K562 (cell line): Measurements from ENCODE around the gene CT45A1. TPM values are rescaled to one million over a fixed set of nuclear protein-coding genes. Genes with fewer than 3 reads are reported as not detected.

Experiments
- ATAC-seq: fragments of 200-7000 bp; cut with Tn5 transposase; 3 replicates; pipeline ENCODE4 v1.9.1; 2020; ENCODE audit warnings: moderate library complexity
- BruUV-seq: library from RNA; stranded (reverse); fragments of 400-500 nt; replicated peaks from 2 replicates; lab custom pipeline; 2021; lab: Mats Ljungman, UMichigan
- CTCF ChIA-PET: fragments of 300-600 bp; formaldehyde crosslinking; extraction: SDS; loops from one replicate; lab custom pipeline; 2021; ENCODE audit warnings: low intra/inter-chr PET ratio; lab: Yijun Ruan, JAX
- POLR2A ChIA-PET: fragments of 300-600, 350-650 bp; sonication (Branson Sonifier 250); formaldehyde crosslinking; extraction: SDS; loops from one replicate; lab custom pipeline; 2021; ENCODE audit warnings: antibody characterized with exemption, inconsistent platforms; lab: Yijun Ruan, JAX
- DNase-seq, 4 experiments: peaks; one replicate each; pipeline versions ENCODE4 v3.0.0 to v3.0.0-alpha.2; 2011 to 2018; ENCODE audit warnings: low spot score in 3 of 4, mixed read lengths in 3 of 4; ENCODE audit errors: extremely low read depth in 1 of 4
- FAIRE-seq: peaks from 2 replicates; lab custom pipeline; 2011; peaks lifted over from hg19 to GRCh38; lab: Jason Lieb, UNC
- H2AFZ ChIP-seq: 2 replicates; pipeline ENCODE4 v1.6.0; 2011; ENCODE audit warnings: low read depth, low read length, control low read depth, inconsistent platforms
- H3K27ac ChIP-seq: fragments of 200-600 bp; 3 replicates; pipeline ENCODE4 v1.8.0; 2011; ENCODE audit warnings: low read depth, mild to moderate bottlenecking, control low read depth, inconsistent platforms, low read length, moderate library complexity, mixed read lengths; ENCODE audit errors: extremely low read depth
- H3K27me3 ChIP-seq, 2 experiments: fragments of 300-600 bp in 1 of 2; 2 replicates in 1 of 2; 3 replicates in 1 of 2; pipeline versions ENCODE4 v1.6.0 to v1.8.0; 2011; ENCODE audit warnings: inconsistent platforms in 2 of 2, low read length in 2 of 2, mild to moderate bottlenecking in 1 of 2, mixed read lengths in 1 of 2, moderate library complexity in 1 of 2; ENCODE audit not compliant: control insufficient read depth in 2 of 2, insufficient read depth in 2 of 2
- H3K36me3 ChIP-seq: fragments of 300-600 bp; 3 replicates; pipeline ENCODE4 v1.8.0; 2011; ENCODE audit warnings: mild to moderate bottlenecking, low read length, inconsistent platforms; ENCODE audit not compliant: control insufficient read depth, insufficient read depth
- H3K4me1 ChIP-seq, 2 experiments: fragments of 200-600 bp in 1 of 2; replicated peaks in 1 of 2; 2 replicates in 1 of 2; 3 replicates in 1 of 2; pipeline versions ENCODE4 v1.5.1 to v1.8.0; 2011; ENCODE audit warnings: inconsistent platforms in 2 of 2, low read length in 2 of 2, mild to moderate bottlenecking in 1 of 2, mixed read lengths in 1 of 2, moderate library complexity in 1 of 2; ENCODE audit not compliant: control insufficient read depth in 2 of 2, insufficient read depth in 2 of 2
- H3K4me2 ChIP-seq: 2 replicates; pipeline ENCODE4 v1.6.1; 2011; ENCODE audit warnings: low read length, control low read depth, inconsistent platforms, mixed read lengths; ENCODE audit not compliant: insufficient read depth
- H3K4me3 ChIP-seq: fragments of 200-600 bp; sonication (generic), shearing (Covaris generic); 2 replicates; pipeline ENCODE4 v1.5.1; 2016; ENCODE audit warnings: control low read depth, inconsistent platforms
- H3K79me2 ChIP-seq: fragments of 200-600 bp; 3 replicates; pipeline ENCODE4 v1.8.0; 2011; ENCODE audit warnings: low read length, inconsistent platforms; ENCODE audit not compliant: control insufficient read depth, insufficient read depth
- H3K9ac ChIP-seq, 2 experiments: 2 replicates each; pipeline versions ENCODE4 v1.6.0 to v1.6.1; 2011; ENCODE audit warnings: low read depth in 2 of 2, low read length in 2 of 2, control low read depth in 1 of 2, inconsistent platforms in 1 of 2, mild to moderate bottlenecking in 1 of 2, mixed read lengths in 1 of 2; ENCODE audit not compliant: insufficient read depth in 1 of 2
- H3K9me1 ChIP-seq: one replicate; pipeline ENCODE4 v1.6.0; 2011; ENCODE audit warnings: inconsistent platforms, mild to moderate bottlenecking, low read length, moderate library complexity; ENCODE audit not compliant: control insufficient read depth, insufficient read depth
- H3K9me3 ChIP-seq: replicated peaks from 2 replicates; pipeline ENCODE4 v1.5.1; 2011; ENCODE audit warnings: low read depth, low read length, inconsistent platforms; ENCODE audit not compliant: control insufficient read depth, insufficient read depth
- H4K20me1 ChIP-seq: replicated peaks from 2 replicates; pipeline ENCODE4 v1.6.1; 2011; ENCODE audit warnings: low read length, inconsistent platforms, mixed read lengths; ENCODE audit not compliant: control insufficient read depth, insufficient read depth
- DMBX1 ChIP-seq: fragments of 250-450 bp; sonication (Bioruptor Pico); IDR thresholded peaks from 2 replicates; pipeline ENCODE4 v1.8.0; 2022; ENCODE audit warnings: inconsistent platforms, mild to moderate bottlenecking, moderate library complexity, borderline replicate concordance
- HDAC1 ChIP-seq, 2 experiments: fragments of 450-650 bp; IDR thresholded peaks; 2 replicates each; pipeline ENCODE4 v1.6.1; 2016 to 2017; ENCODE audit warnings: inconsistent platforms in 1 of 2, mild to moderate bottlenecking in 1 of 2, moderate library complexity in 1 of 2
- MYC ChIP-seq, 2 experiments: fragments of 250-450 bp in 1 of 2; sonication (Bioruptor Pico) in 1 of 2; IDR thresholded peaks; 2 replicates each; pipeline versions ENCODE4 v1.5.1 to v1.6.1; 2012 to 2021; ENCODE audit warnings: low read depth in 2 of 2, borderline replicate concordance in 1 of 2, improper control_type of control experiment in 1 of 2, low read length in 1 of 2, mild to moderate bottlenecking in 1 of 2, moderate library complexity in 1 of 2
- NCOR1 ChIP-seq: fragments of 450-650 bp; IDR thresholded peaks from 2 replicates; pipeline ENCODE4 v1.6.1; 2016; ENCODE audit warnings: mild to moderate bottlenecking, moderate library complexity
- POLR2H ChIP-seq: IDR thresholded peaks from 2 replicates; pipeline ENCODE4 v1.6.1; 2016; ENCODE audit warnings: missing genetic modification characterization, low read depth, mild to moderate bottlenecking, control low read depth, missing compliant biosample characterization, moderate library complexity
- TAF15 ChIP-seq: fragments of 200-400 bp; formaldehyde crosslinking; IDR thresholded peaks from 2 replicates; pipeline ENCODE4 v1.6.1; 2017; ENCODE audit warnings: mild to moderate bottlenecking, low read depth, low read length, moderate library complexity
- TEAD4 ChIP-seq, 2 experiments: sonication (generic) in 1 of 2; formaldehyde crosslinking in 1 of 2; IDR thresholded peaks; 2 replicates each; pipeline versions ENCODE4 v1.6.1 to v1.8.0; 2012 to 2022; ENCODE audit warnings: borderline replicate concordance in 1 of 2, inconsistent platforms in 1 of 2, low read length in 1 of 2, mild to moderate bottlenecking in 1 of 2, missing genetic modification reagents in 1 of 2
- ZNF24 ChIP-seq: fragments of 450-650 bp; IDR thresholded peaks from 2 replicates; pipeline ENCODE4 v1.6.1; 2016
- ZNF263 ChIP-seq: sonication (generic); formaldehyde crosslinking; IDR thresholded peaks from 2 replicates; pipeline ENCODE4 v1.8.0; 2022; ENCODE audit warnings: mild to moderate bottlenecking, missing genetic modification reagents, borderline replicate concordance
- WGBS: fragments of 100-300 bp; shearing (Covaris generic); methylation state at CpG from one replicate; pipeline ENCODE4 v1.1.6; 2016; ENCODE audit warnings: low coverage, mixed read lengths; ENCODE audit not compliant: insufficient coverage; ENCODE audit errors: missing lambda C conversion rate; 5-methylcytosine and 5-hydroxymethylcytosine counted together
- in situ Hi-C: fragments of 300-500 bp; cut with MboI; formaldehyde crosslinking; loops from 4 replicates; pipeline ENCODE4 v1.15.0; 2018; ENCODE audit warnings: inconsistent platforms, mixed read lengths
- intact Hi-C: fragments of 100-400 bp; cut with micrococcal nuclease; formaldehyde crosslinking; loops from 2 replicates; pipeline ENCODE4 v1.14.2; 2022
- polyA plus RNA-seq, 8 experiments: library from polyadenylated mRNA; depleted of rRNA in 4 of 8; stranded (reverse) in 5 of 8; unstranded in 3 of 8; fragments of >200 nt; fragmentation: Nextera tagmentation in 2 of 8; fragmentation: Illumina TruSeq in 1 of 8; extraction: Ambion mirVana in 2 of 8; extraction: Trizol in 1 of 8; gene quantifications; 2 replicates each; pipeline versions ENCODE4 v1.2.1 to v1.2.3, GENCODE V29; 2011 to 2014; ENCODE audit warnings: inconsistent platforms in 1 of 8, missing spikeins in 1 of 8
- total RNA-seq, 7 experiments: library from RNA; depleted of rRNA in 6 of 7; stranded (reverse); fragments of >200 nt in 6 of 7; fragmentation: Illumina TruSeq in 2 of 7; extraction: Trizol in 2 of 7; gene quantifications; 2 replicates each; pipeline versions ENCODE4 v1.2.1 to v1.2.3, GENCODE V29; 2011 to 2021; ENCODE audit warnings: low replicate concordance in 1 of 7
- TF ChIP-seq, protein P1 (sequence below): sonication (generic); formaldehyde crosslinking; IDR thresholded peaks from 2 replicates; pipeline ENCODE4 v1.8.1; 2023; ENCODE audit warnings: mild to moderate bottlenecking, missing genetic modification reagents
- TF ChIP-seq, protein P2 (sequence below), 2 experiments: fragments of 450-650 bp; conservative IDR thresholded peaks; 2 replicates each; pipeline ENCODE4 v1.6.1; 2017; ENCODE audit warnings: mild to moderate bottlenecking in 2 of 2, moderate library complexity in 2 of 2
- TF ChIP-seq, protein P3 (sequence below): fragments of 250-450 bp; sonication (Bioruptor Pico); IDR thresholded peaks from 2 replicates; pipeline ENCODE4 v1.4.0; 2020
- TF ChIP-seq, protein P4 (sequence below), 3 experiments: fragments of 200-800 bp in 1 of 3; sonication (Bioruptor generic) in 1 of 3; sonication (generic) in 1 of 3; formaldehyde crosslinking in 1 of 3; IDR thresholded peaks; 2 replicates each; pipeline versions ENCODE4 v1.6.1 to v1.8.0; 2016 to 2022; ENCODE audit warnings: mild to moderate bottlenecking in 2 of 3, missing compliant biosample characterization in 2 of 3, missing genetic modification characterization in 2 of 3, missing genetic modification reagents in 1 of 3

CT45A1 gene
- total and polyA plus RNA-seq, 9 of the 15 experiments (the other 6 are each of a cell fraction or from before 2014, with no cell fraction given) = 0.66 to 5.7 (median 2.5) TPM

DNA sequence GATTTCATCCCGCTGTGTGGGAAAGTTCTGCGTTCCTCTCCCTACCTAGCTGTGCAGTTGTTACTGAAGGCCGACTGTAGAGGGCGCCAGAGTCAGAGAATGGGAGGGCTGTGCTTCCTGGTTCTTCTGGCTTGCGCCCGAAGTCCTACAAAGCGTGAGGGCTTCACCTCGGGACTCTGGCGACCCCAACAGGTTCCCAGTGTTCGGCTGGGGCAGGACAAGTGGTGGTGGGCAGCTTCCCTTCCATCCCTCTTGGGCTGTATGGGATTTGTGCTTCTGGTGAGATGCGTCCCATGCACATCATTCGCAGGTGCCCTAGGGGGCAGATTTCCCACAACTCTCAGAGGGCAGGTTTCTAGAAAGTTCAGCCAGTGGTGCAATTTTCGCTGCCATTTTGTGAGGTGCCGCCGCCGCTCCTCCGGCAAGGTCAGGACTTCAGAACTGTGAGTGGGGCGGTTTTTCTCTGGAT, 27.3 kb downstream of the CT45A1 start:
- Histone ChIP-seq H2AFZ (peak overlapping the region; percentile 85), H3K27ac (peak overlapping the region; percentile 42; the same call in 2 of the 3 replicates), H3K9ac (peak overlapping the region; percentile 40 to 74; a peak in 3 of 4 replicates), H3K4me2 (peak overlapping the region; percentile 69), H3K4me1 (no peaks in the 10 kb centered on the region; a peak in 1 of 5 replicates), H3K9me3 (no peaks in the 10 kb centered on the region), H3K36me3 (peaks cover 3% of the 10 kb centered on the region; the same call in 1 of the 3 replicates), H3K27me3 (no peaks in the 10 kb centered on the region), H4K20me1 (no peaks in the 10 kb centered on the region), H3K9me1 (no peaks in the 10 kb centered on the region), H3K79me2 (peaks cover 16% of the 10 kb centered on the region; the same call in 2 of the 3 replicates), H3K4me3 (peak overlapping the region; percentile 40)
- no TSS peak for BruUV-seq
- FAIRE-seq = peak; percentile 92
- in situ Hi-C loops (loop anchor here (25.0 kb wide), 1 partner anchor 197 kb away; no protein-coding TSS in a partner anchor), intact Hi-C loops (loop anchor here (1.0 kb wide), 1 partner anchor 192 kb away; no protein-coding TSS in a partner anchor)
- peak; percentile 93 for ATAC-seq
- ChIA-PET CTCF (interaction anchor here (0.9 kb wide), 1 partner anchor 191 kb away, joined by 3 read pairs; no protein-coding TSS in a partner anchor), POLR2A (no interaction called here)
- peak; percentile 67 to 83 (median 70) for DNase-seq
- 25% methylated on average over 13 of the region's 18 CpGs for WGBS
- TF ChIP-seq NCOR1 (no peak), POLR2H (tag) (no peak), DMBX1 (CRISPR knock-in tag) (0 out of 2 replicates have a peak, but pooled peaks have one; percentile 18), TAF15 (no peak), MYC (IDR thresholded peaks at IDR 0.05; ENCODE audit: low read depth, low read length) (peak; percentile 59), MYC (CRISPR knock-in tag; IDR thresholded peaks at IDR 0.05; ENCODE audit: borderline replicate concordance, low read depth) (no peak), ZNF24 (no peak), ZNF263 (CRISPR knock-in tag) (no peak), TEAD4 (IDR thresholded peaks at IDR 0.05; ENCODE audit: low read length) (peak; percentile 15; the same call in 1 of the 2 replicates), TEAD4 (CRISPR knock-in tag; IDR thresholded peaks at IDR 0.05; ENCODE audit: borderline replicate concordance) (no peak), HDAC1 (IDR thresholded peaks at IDR 0.05) (0 out of 4 replicates have a peak, but pooled peaks of 1 of the 2 experiments have one; percentile 11)
- TF ChIP-seq, protein P1, sequence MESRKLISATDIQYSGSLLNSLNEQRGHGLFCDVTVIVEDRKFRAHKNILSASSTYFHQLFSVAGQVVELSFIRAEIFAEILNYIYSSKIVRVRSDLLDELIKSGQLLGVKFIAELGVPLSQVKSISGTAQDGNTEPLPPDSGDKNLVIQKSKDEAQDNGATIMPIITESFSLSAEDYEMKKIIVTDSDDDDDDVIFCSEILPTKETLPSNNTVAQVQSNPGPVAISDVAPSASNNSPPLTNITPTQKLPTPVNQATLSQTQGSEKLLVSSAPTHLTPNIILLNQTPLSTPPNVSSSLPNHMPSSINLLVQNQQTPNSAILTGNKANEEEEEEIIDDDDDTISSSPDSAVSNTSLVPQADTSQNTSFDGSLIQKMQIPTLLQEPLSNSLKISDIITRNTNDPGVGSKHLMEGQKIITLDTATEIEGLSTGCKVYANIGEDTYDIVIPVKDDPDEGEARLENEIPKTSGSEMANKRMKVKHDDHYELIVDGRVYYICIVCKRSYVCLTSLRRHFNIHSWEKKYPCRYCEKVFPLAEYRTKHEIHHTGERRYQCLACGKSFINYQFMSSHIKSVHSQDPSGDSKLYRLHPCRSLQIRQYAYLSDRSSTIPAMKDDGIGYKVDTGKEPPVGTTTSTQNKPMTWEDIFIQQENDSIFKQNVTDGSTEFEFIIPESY (CRISPR knock-in tag) = 0 out of 2 replicates have a peak, but pooled peaks have one; percentile 14
- TF ChIP-seq, protein P2, sequence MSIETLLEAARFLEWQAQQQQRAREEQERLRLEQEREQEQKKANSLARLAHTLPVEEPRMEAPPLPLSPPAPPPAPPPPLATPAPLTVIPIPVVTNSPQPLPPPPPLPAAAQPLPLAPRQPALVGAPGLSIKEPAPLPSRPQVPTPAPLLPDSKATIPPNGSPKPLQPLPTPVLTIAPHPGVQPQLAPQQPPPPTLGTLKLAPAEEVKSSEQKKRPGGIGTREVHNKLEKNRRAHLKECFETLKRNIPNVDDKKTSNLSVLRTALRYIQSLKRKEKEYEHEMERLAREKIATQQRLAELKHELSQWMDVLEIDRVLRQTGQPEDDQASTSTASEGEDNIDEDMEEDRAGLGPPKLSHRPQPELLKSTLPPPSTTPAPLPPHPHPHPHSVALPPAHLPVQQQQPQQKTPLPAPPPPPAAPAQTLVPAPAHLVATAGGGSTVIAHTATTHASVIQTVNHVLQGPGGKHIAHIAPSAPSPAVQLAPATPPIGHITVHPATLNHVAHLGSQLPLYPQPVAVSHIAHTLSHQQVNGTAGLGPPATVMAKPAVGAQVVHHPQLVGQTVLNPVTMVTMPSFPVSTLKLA (conservative IDR thresholded peaks at IDR 0.05) = 0 out of 4 replicates have a peak, but pooled peaks of 1 of the 2 experiments have one; percentile 18
- TF ChIP-seq, protein P3, sequence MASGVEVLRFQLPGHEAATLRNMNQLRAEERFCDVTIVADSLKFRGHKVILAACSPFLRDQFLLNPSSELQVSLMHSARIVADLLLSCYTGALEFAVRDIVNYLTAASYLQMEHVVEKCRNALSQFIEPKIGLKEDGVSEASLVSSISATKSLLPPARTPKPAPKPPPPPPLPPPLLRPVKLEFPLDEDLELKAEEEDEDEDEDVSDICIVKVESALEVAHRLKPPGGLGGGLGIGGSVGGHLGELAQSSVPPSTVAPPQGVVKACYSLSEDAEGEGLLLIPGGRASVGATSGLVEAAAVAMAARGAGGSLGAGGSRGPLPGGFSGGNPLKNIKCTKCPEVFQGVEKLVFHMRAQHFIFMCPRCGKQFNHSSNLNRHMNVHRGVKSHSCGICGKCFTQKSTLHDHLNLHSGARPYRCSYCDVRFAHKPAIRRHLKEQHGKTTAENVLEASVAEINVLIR (CRISPR knock-in tag) = no peak
- TF ChIP-seq, protein P4, sequence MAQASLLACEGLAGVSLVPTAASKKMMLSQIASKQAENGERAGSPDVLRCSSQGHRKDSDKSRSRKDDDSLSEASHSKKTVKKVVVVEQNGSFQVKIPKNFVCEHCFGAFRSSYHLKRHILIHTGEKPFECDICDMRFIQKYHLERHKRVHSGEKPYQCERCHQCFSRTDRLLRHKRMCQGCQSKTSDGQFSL (CRISPR knock-in tag; IDR thresholded peaks at IDR 0.05) = no peak
- TF ChIP-seq, protein P4 (tag; IDR thresholded peaks at IDR 0.05) = no peak
